ENCODE data around the gene SPRTN. TPM values are rescaled to one million over a fixed set of nuclear protein-coding genes. Genes with fewer than 3 reads are reported as not detected.

The SPRTN gene
- total and polyA plus RNA-seq, 4 donors = 2.1 to 8.9 (median 6.5) TPM

DNA sequence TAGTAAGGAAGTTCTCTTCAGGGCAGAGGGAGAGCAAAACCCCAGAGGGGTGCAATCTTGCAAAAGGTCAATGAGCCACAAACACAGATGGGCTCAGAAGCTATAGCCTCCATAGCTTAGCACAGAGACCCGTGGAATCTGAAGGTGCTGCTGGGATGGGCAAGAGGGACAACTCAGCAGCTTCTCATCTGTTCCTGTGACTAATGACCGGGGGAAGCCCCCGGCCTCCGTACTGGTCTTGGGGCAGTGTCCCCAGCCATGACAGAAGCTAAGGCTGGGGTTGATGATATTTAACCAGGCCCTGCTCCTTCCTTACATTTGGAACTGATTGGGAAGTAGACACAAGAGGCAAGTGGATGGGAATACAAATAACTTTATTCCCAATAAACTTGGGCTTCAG is 19.5 kb upstream of the SPRTN start:
- no peak for TF ChIP-seq RAD21 (IDR thresholded peaks at IDR 0.05)
- 94% methylated on average over 4 of the region's 4 CpGs for WGBS

DNA sequence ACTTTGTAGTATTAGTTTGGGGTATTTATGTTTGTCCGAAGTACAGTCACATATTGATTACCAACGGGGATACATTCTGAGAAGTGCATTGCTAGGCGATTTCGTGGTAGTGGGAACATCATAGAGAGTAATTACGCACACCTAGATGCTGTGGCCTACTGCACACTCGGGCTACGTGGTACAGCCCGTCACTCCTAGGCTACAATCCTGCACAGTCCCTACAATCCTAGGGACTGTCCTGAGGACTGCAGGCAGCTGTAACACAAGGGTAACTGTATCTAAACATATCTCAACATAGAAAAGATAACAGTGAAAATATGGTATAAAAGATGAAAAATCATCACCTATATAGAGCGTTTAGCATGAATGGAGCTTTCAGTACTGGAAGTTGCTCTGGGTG is 19.0 kb upstream of the SPRTN start:
- DNase-seq (ENCODE audit: low spot score) = no peak
- TF ChIP-seq, protein P1, sequence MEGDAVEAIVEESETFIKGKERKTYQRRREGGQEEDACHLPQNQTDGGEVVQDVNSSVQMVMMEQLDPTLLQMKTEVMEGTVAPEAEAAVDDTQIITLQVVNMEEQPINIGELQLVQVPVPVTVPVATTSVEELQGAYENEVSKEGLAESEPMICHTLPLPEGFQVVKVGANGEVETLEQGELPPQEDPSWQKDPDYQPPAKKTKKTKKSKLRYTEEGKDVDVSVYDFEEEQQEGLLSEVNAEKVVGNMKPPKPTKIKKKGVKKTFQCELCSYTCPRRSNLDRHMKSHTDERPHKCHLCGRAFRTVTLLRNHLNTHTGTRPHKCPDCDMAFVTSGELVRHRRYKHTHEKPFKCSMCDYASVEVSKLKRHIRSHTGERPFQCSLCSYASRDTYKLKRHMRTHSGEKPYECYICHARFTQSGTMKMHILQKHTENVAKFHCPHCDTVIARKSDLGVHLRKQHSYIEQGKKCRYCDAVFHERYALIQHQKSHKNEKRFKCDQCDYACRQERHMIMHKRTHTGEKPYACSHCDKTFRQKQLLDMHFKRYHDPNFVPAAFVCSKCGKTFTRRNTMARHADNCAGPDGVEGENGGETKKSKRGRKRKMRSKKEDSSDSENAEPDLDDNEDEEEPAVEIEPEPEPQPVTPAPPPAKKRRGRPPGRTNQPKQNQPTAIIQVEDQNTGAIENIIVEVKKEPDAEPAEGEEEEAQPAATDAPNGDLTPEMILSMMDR (IDR thresholded peaks at IDR 0.05; ENCODE audit: low read depth, low read length, missing input control) = no peak
- TF ChIP-seq RAD21 (IDR thresholded peaks at IDR 0.05) = no peak
- TF ChIP-seq, protein P2, sequence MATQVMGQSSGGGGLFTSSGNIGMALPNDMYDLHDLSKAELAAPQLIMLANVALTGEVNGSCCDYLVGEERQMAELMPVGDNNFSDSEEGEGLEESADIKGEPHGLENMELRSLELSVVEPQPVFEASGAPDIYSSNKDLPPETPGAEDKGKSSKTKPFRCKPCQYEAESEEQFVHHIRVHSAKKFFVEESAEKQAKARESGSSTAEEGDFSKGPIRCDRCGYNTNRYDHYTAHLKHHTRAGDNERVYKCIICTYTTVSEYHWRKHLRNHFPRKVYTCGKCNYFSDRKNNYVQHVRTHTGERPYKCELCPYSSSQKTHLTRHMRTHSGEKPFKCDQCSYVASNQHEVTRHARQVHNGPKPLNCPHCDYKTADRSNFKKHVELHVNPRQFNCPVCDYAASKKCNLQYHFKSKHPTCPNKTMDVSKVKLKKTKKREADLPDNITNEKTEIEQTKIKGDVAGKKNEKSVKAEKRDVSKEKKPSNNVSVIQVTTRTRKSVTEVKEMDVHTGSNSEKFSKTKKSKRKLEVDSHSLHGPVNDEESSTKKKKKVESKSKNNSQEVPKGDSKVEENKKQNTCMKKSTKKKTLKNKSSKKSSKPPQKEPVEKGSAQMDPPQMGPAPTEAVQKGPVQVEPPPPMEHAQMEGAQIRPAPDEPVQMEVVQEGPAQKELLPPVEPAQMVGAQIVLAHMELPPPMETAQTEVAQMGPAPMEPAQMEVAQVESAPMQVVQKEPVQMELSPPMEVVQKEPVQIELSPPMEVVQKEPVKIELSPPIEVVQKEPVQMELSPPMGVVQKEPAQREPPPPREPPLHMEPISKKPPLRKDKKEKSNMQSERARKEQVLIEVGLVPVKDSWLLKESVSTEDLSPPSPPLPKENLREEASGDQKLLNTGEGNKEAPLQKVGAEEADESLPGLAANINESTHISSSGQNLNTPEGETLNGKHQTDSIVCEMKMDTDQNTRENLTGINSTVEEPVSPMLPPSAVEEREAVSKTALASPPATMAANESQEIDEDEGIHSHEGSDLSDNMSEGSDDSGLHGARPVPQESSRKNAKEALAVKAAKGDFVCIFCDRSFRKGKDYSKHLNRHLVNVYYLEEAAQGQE (IDR thresholded peaks at IDR 0.05) = no peak
- TF ChIP-seq EGR1 (IDR thresholded peaks at IDR 0.05; ENCODE audit: low read depth in 2 of 2) = no peak
- TF ChIP-seq JUND (IDR thresholded peaks at IDR 0.05) = no peak
- TF ChIP-seq FOXA1 (IDR thresholded peaks at IDR 0.05) = no peak
- no peak for TF ChIP-seq HNF4A (conservative IDR thresholded peaks at IDR 0.05)

More for the DNA sequence above, 19.5 kb upstream of the SPRTN start:
- Histone ChIP-seq H3K4me1 (ENCODE audit: control insufficient read depth in 4 of 4, insufficient read depth in 4 of 4, low read length in 3 of 4) (no peaks in the 10 kb centered on the region), H3K27me3 (ENCODE audit: control insufficient read depth in 4 of 4, insufficient read depth in 4 of 4, low read length in 3 of 4) (no peaks in the 10 kb centered on the region), H3K27ac (ENCODE audit: low read depth in 1 of 2, low read length in 2 of 2) (no peak overlapping the region), H3K36me3 (ENCODE audit: control insufficient read depth in 4 of 4, insufficient read depth in 3 of 4, low read depth in 1 of 4, low read length in 3 of 4) (no peaks in the 10 kb centered on the region), H3K9me3 (ENCODE audit: control insufficient read depth in 4 of 4, low read length in 3 of 4) (no peaks in the 10 kb centered on the region), H3K4me3 (ENCODE audit: low read depth in 1 of 3, low read length in 3 of 3) (no peak overlapping the region), H3K9ac (ENCODE audit: low read depth in 1 of 2, low read length in 2 of 2) (no peak overlapping the region)
- no peak for DNase-seq (ENCODE audit: low spot score)

DNA sequence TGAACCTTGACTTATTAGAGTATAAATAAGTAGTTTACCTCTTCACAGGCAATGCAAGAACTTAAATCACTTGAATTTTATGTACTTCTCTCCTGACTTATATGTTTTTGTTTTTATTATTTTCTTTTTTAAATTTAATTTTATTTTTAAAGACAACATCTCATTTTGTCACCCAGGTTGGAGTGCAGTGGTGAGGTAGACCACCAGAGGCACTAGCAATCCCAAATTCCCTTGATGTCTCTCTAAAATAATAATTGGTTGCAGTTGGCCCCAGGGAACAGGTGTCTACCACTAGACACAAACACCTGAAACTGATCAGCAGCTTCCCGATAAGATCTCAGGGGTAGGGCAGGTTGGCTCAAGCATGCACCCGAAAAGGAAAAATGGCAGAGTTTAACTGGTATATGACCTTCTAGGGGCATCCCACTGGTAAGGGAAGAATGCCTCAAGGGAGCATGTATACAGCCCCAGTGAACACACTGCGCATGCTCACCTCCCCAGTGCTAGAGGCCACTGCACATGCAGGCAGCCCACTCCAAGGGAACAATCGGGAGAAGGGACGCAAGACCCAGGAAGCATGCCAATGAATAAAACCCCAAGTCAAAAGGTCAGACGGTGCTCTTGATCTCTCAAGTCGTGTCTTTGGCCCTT is 15.1 kb upstream of the SPRTN start:
- no peak for DNase-seq (ENCODE audit: low spot score)
- WGBS = 83% methylated on average over 7 of the region's 7 CpGs
- no peak overlapping the region for H3K27ac ChIP-seq (ENCODE audit: low read depth in 1 of 2, low read length in 2 of 2)
- TF ChIP-seq YY1 (IDR thresholded peaks at IDR 0.05) (no peak), HNF4G (IDR thresholded peaks at IDR 0.05) (no peak), FOXA2 (IDR thresholded peaks at IDR 0.05) (no peak)
- TF ChIP-seq, protein P2 (IDR thresholded peaks at IDR 0.05) = no peak
- TF ChIP-seq, protein P3, sequence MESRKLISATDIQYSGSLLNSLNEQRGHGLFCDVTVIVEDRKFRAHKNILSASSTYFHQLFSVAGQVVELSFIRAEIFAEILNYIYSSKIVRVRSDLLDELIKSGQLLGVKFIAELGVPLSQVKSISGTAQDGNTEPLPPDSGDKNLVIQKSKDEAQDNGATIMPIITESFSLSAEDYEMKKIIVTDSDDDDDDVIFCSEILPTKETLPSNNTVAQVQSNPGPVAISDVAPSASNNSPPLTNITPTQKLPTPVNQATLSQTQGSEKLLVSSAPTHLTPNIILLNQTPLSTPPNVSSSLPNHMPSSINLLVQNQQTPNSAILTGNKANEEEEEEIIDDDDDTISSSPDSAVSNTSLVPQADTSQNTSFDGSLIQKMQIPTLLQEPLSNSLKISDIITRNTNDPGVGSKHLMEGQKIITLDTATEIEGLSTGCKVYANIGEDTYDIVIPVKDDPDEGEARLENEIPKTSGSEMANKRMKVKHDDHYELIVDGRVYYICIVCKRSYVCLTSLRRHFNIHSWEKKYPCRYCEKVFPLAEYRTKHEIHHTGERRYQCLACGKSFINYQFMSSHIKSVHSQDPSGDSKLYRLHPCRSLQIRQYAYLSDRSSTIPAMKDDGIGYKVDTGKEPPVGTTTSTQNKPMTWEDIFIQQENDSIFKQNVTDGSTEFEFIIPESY (IDR thresholded peaks at IDR 0.05) = no peak
- H3K27me3 ChIP-seq (ENCODE audit: control insufficient read depth in 4 of 4, insufficient read depth in 4 of 4, low read length in 3 of 4) = no peaks in the 10 kb centered on the region
- H3K4me1 ChIP-seq (ENCODE audit: control insufficient read depth in 4 of 4, insufficient read depth in 4 of 4, low read length in 3 of 4) = peaks cover 0 to 8% (median 6%) of the 10 kb centered on the region in 4 donors
- no peaks in the 10 kb centered on the region for H3K9me3 ChIP-seq (ENCODE audit: control insufficient read depth in 4 of 4, low read length in 3 of 4)
- H3K4me3 ChIP-seq (ENCODE audit: low read depth in 1 of 3, low read length in 3 of 3) = no peak overlapping the region
- no peak overlapping the region for H3K9ac ChIP-seq (ENCODE audit: low read depth in 1 of 2, low read length in 2 of 2)
- no peaks in the 10 kb centered on the region for H3K36me3 ChIP-seq (ENCODE audit: control insufficient read depth in 4 of 4, insufficient read depth in 3 of 4, low read depth in 1 of 4, low read length in 3 of 4)

More for the DNA sequence above, 19.0 kb upstream of the SPRTN start:
- no peaks in the 10 kb centered on the region for H3K36me3 ChIP-seq (ENCODE audit: control insufficient read depth in 4 of 4, insufficient read depth in 3 of 4, low read depth in 1 of 4, low read length in 3 of 4)
- no peaks in the 10 kb centered on the region for H3K9me3 ChIP-seq (ENCODE audit: control insufficient read depth in 4 of 4, low read length in 3 of 4)
- no peaks in the 10 kb centered on the region for H3K27me3 ChIP-seq (ENCODE audit: control insufficient read depth in 4 of 4, insufficient read depth in 4 of 4, low read length in 3 of 4)
- no peak overlapping the region for H3K4me3 ChIP-seq (ENCODE audit: low read depth in 1 of 3, low read length in 3 of 3)
- H3K27ac ChIP-seq (ENCODE audit: low read depth in 1 of 2, low read length in 2 of 2) = no peak overlapping the region
- 89% methylated on average over 9 of the region's 9 CpGs for WGBS
- H3K9ac ChIP-seq (ENCODE audit: low read depth in 1 of 2, low read length in 2 of 2) = no peak overlapping the region
- no peaks in the 10 kb centered on the region for H3K4me1 ChIP-seq (ENCODE audit: control insufficient read depth in 4 of 4, insufficient read depth in 4 of 4, low read length in 3 of 4)
